GM12891 (cell line): ENCODE data around the gene TTLL5.

Source experiments
- DNase-seq: peaks from one replicate; pipeline ENCODE4 v3.0.0; 2011; ENCODE audit warnings: low spot score; ENCODE audit not compliant: insufficient read length
- FAIRE-seq: peaks from 2 replicates; lab custom pipeline; 2011; peaks lifted over from hg19 to GRCh38; lab: Jason Lieb, UNC
- PAX5 ChIP-seq: IDR thresholded peaks from 2 replicates; pipeline ENCODE4 v1.6.1; 2011; ENCODE audit warnings: low read length, moderate library complexity, mild to moderate bottlenecking; ENCODE audit not compliant: insufficient read depth, severe bottlenecking
- POLR2A ChIP-seq: IDR thresholded peaks from 2 replicates; pipeline ENCODE4 v1.6.1; 2011; ENCODE audit warnings: low read depth, low read length, control low read depth
- POLR2AphosphoS5 ChIP-seq: IDR thresholded peaks from 2 replicates; pipeline ENCODE4 v1.6.1; 2011; ENCODE audit warnings: low read depth, low read length, control low read depth
- POU2F2 ChIP-seq: IDR thresholded peaks from 2 replicates; pipeline ENCODE4 v1.6.1; 2011; ENCODE audit warnings: low read depth, mild to moderate bottlenecking, control low read depth, low read length, moderate library complexity
- SPI1 ChIP-seq: IDR thresholded peaks from 2 replicates; pipeline ENCODE4 v1.6.1; 2011; ENCODE audit warnings: low read depth, low read length, control low read depth
- TAF1 ChIP-seq: IDR thresholded peaks from 2 replicates; pipeline ENCODE4 v1.6.1; 2011; ENCODE audit warnings: low read depth, low read length, control low read depth

Gene TTLL5

GRCh38 chr14:75986439-75986765 is 325.4 kb downstream of the TTLL5 start:
- no peak for DNase-seq
- FAIRE-seq: no peak
- TF ChIP-seq PAX5: no peak
- no peak for TF ChIP-seq TAF1
- no peak for TF ChIP-seq POLR2A
- TF ChIP-seq POU2F2: no peak
- no peak for TF ChIP-seq POLR2AphosphoS5
- TF ChIP-seq SPI1: no peak

- FAIRE-seq: no peak
- DNase-seq: no peak
Measured at GRCh38 chr14:75987201-75987970, 326.3 kb downstream of the TTLL5 start.

GRCh38 chr14:75989134-75989533 is 328.1 kb downstream of the TTLL5 start:
- TF ChIP-seq TAF1: no peak
- no peak for TF ChIP-seq SPI1
- no peak for TF ChIP-seq POU2F2
- no peak for TF ChIP-seq POLR2AphosphoS5
- no peak for TF ChIP-seq POLR2A
- TF ChIP-seq PAX5: no peak
- FAIRE-seq (no peak), DNase-seq (no peak)

More at GRCh38 chr14:75987201-75987970, 326.3 kb downstream of the TTLL5 start:
- TF ChIP-seq POU2F2 (no peak), SPI1 (no peak), POLR2A (no peak), POLR2AphosphoS5 (no peak), TAF1 (no peak), PAX5 (no peak)

- TF ChIP-seq SPI1 (no peak), PAX5 (no peak), POU2F2 (no peak), POLR2A (no peak), POLR2AphosphoS5 (no peak), TAF1 (no peak)
- DNase-seq (no peak), FAIRE-seq (no peak)
Measured at GRCh38 chr14:75990297-75990696, 329.3 kb downstream of the TTLL5 start.

- no peak for TF ChIP-seq TAF1
- TF ChIP-seq POU2F2: no peak
- no peak for TF ChIP-seq SPI1
- TF ChIP-seq POLR2AphosphoS5: no peak
- TF ChIP-seq POLR2A: no peak
- no peak for TF ChIP-seq PAX5
- no peak for FAIRE-seq
- no peak for DNase-seq
Measured at GRCh38 chr14:75991753-75992152, 330.7 kb downstream of the TTLL5 start.

- DNase-seq (no peak), FAIRE-seq (peak; percentile 78)
- peak; percentile 62 for TF ChIP-seq PAX5
- no peak for TF ChIP-seq SPI1
Measured at GRCh38 chr14:75993567-75994041, 332.6 kb downstream of the TTLL5 start.

- no peak for DNase-seq
- TF ChIP-seq POLR2AphosphoS5 (no peak), TAF1 (no peak), SPI1 (no peak), POLR2A (no peak), PAX5 (no peak)
- no peak for FAIRE-seq
Measured at GRCh38 chr14:75995372-75996041, 334.5 kb downstream of the TTLL5 start.

- no peak for FAIRE-seq
- no peak for TF ChIP-seq POU2F2
- DNase-seq: no peak
Measured at GRCh38 chr14:75996488-75996887, 335.4 kb downstream of the TTLL5 start.

- FAIRE-seq (no peak), DNase-seq (no peak)
- TF ChIP-seq POLR2AphosphoS5 (no peak), POLR2A (no peak), POU2F2 (no peak), PAX5 (no peak), TAF1 (no peak), SPI1 (no peak)
Measured at GRCh38 chr14:75999511-76000190, 338.6 kb downstream of the TTLL5 start.

- TF ChIP-seq PAX5: no peak
- no peak for TF ChIP-seq SPI1
- TF ChIP-seq POU2F2: no peak
- TF ChIP-seq POLR2A: no peak
- TF ChIP-seq POLR2AphosphoS5: no peak
- TF ChIP-seq TAF1: no peak
Measured at GRCh38 chr14:76002383-76002782, 341.3 kb downstream of the TTLL5 start.

More at GRCh38 chr14:76002383-76002782, 341.3 kb downstream of the TTLL5 start:
- peak; percentile 5 for FAIRE-seq
- no peak for DNase-seq
